ENCODE measurements around the gene FBXO27. TPM values are rescaled to one million over a fixed set of nuclear protein-coding genes. Genes with fewer than 3 reads are reported as not detected.

The FBXO27 gene
- total and polyA plus RNA-seq, 10 donors = 0.10 to 4.2 (median 1.4) TPM

- H3K27ac ChIP-seq = no peak overlapping the region
- no peak overlapping the region for H3K4me3 ChIP-seq
- peaks cover 0 to 5% (median 0%) of the 10 kb centered on the region in 8 donors for H3K9me3 ChIP-seq
- H3K36me3 ChIP-seq = no peaks in the 10 kb centered on the region
- TF ChIP-seq, protein P1, sequence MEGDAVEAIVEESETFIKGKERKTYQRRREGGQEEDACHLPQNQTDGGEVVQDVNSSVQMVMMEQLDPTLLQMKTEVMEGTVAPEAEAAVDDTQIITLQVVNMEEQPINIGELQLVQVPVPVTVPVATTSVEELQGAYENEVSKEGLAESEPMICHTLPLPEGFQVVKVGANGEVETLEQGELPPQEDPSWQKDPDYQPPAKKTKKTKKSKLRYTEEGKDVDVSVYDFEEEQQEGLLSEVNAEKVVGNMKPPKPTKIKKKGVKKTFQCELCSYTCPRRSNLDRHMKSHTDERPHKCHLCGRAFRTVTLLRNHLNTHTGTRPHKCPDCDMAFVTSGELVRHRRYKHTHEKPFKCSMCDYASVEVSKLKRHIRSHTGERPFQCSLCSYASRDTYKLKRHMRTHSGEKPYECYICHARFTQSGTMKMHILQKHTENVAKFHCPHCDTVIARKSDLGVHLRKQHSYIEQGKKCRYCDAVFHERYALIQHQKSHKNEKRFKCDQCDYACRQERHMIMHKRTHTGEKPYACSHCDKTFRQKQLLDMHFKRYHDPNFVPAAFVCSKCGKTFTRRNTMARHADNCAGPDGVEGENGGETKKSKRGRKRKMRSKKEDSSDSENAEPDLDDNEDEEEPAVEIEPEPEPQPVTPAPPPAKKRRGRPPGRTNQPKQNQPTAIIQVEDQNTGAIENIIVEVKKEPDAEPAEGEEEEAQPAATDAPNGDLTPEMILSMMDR (IDR thresholded peaks at IDR 0.05 in 8 of 11, conservative IDR thresholded peaks at IDR 0.05 in 3 of 11) = no peak
- TF ChIP-seq POLR2A (IDR thresholded peaks at IDR 0.05) (no peak), POLR2AphosphoS5 (IDR thresholded peaks at IDR 0.05) (no peak)
- peaks cover 0 to 16% (median 0%) of the 10 kb centered on the region in 7 donors for H3K27me3 ChIP-seq (replicated peaks in 1 of 7)
- no peaks in the 10 kb centered on the region for H3K4me1 ChIP-seq
- DNase-seq = no peak
- intact Hi-C loops (cut with DNase I; ENCODE audit: low total_unique reads) = no loop called here
These were observed 27.0 kb upstream of the FBXO27 start for GRCh38 chr19:39059302-39059701.

GRCh38 chr19:39057615-39058014 lies 25.3 kb upstream of the FBXO27 start:
- 50 to 70% (median 61%) methylated on average over 3 of the region's 3 CpGs for WGBS, 5 donors
- no peak for TF ChIP-seq POLR2A (IDR thresholded peaks at IDR 0.05)
- TF ChIP-seq, protein P1 (IDR thresholded peaks at IDR 0.05 in 8 of 11, conservative IDR thresholded peaks at IDR 0.05 in 3 of 11) = no peak
- TF ChIP-seq POLR2AphosphoS5 (IDR thresholded peaks at IDR 0.05) = no peak

GRCh38 chr19:39054091-39054470 lies 21.7 kb upstream of the FBXO27 start:
- DNase-seq = no peak
- TF ChIP-seq, protein P1 (IDR thresholded peaks at IDR 0.05 in 8 of 11, conservative IDR thresholded peaks at IDR 0.05 in 3 of 11) = no peak
- no peak for TF ChIP-seq POLR2AphosphoS5 (IDR thresholded peaks at IDR 0.05)
- no peak for TF ChIP-seq POLR2A (IDR thresholded peaks at IDR 0.05)
- intact Hi-C loops (cut with DNase I; ENCODE audit: low total_unique reads) = no loop called here
- peaks cover 0 to 9% (median 0%) of the 10 kb centered on the region in 7 donors for H3K27me3 ChIP-seq (replicated peaks in 1 of 7)
- no peaks in the 10 kb centered on the region for H3K36me3 ChIP-seq
- no peaks in the 10 kb centered on the region for H3K4me1 ChIP-seq
- 87 to 95% (median 91%) methylated on average over 2 of the region's 2 CpGs for WGBS, 5 donors
- no peak overlapping the region for H3K4me3 ChIP-seq
- no peak overlapping the region for H3K27ac ChIP-seq
- peaks cover 0 to 6% (median 0%) of the 10 kb centered on the region in 8 donors for H3K9me3 ChIP-seq

More at GRCh38 chr19:39057615-39058014, 25.3 kb upstream of the FBXO27 start:
- peaks cover 0 to 6% (median 0%) of the 10 kb centered on the region in 8 donors for H3K9me3 ChIP-seq
- no peak overlapping the region for H3K27ac ChIP-seq
- intact Hi-C loops (cut with DNase I; ENCODE audit: low total_unique reads) = no loop called here
- no peak for DNase-seq
- H3K4me3 ChIP-seq = no peak overlapping the region
- H3K4me1 ChIP-seq = no peaks in the 10 kb centered on the region
- peaks cover 0 to 9% (median 0%) of the 10 kb centered on the region in 7 donors for H3K27me3 ChIP-seq (replicated peaks in 1 of 7)
- no peaks in the 10 kb centered on the region for H3K36me3 ChIP-seq

DNA sequence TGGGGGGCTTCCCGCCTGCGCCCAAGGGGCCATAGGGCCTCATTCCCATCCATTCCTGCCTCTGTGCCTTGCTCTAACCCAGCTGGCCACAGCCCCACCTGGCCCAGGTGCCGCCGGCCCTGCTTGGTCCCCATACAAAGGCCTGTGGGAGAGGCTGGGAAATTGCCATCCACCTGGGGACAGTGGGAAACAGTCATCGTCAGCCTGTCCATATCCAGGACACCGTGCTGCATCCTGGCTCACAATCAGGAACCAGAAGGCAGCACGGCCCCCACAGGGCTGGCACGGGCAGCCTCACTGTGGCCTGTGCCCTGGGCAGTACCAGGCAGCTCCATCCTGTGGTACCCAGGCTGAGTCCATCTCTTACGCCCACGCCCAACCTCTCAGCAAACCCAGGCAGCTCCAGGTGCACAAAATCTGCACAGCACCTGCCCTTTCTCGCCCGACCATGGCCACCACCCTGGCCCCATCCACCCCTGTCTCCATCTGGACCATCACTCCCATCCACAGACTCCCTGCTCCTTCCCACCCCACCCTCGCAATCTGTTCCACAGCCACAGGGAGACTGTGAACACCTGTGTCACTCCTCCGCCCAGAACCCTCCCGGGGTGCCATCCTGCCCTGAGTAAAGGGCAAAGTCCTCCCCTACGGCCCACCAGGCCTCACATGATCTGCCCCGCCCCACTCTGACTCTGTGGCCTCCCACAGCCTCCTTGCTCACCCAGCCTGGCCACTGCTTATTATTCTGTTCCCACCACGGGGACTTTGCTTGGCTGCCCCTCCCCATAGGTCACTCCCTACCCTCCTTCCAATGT lies 21.1 kb upstream of the FBXO27 start:
- intact Hi-C loops (cut with DNase I; ENCODE audit: low total_unique reads) = no loop called here
- no peak overlapping the region for H3K4me3 ChIP-seq
- H3K4me1 ChIP-seq = no peaks in the 10 kb centered on the region
- 86 to 92% (median 87%) methylated on average over 14 to 18 of the region's 18 CpGs for WGBS, 5 donors
- no peak for DNase-seq
- peaks cover 0 to 9% (median 0%) of the 10 kb centered on the region in 7 donors for H3K27me3 ChIP-seq (replicated peaks in 1 of 7)
- H3K9me3 ChIP-seq = peaks cover 0 to 6% (median 0%) of the 10 kb centered on the region in 8 donors
- no peak for TF ChIP-seq POLR2A (IDR thresholded peaks at IDR 0.05)
- no peak for TF ChIP-seq POLR2AphosphoS5 (IDR thresholded peaks at IDR 0.05)
- TF ChIP-seq, protein P1 (IDR thresholded peaks at IDR 0.05 in 8 of 11, conservative IDR thresholded peaks at IDR 0.05 in 3 of 11) = no peak
- H3K36me3 ChIP-seq = no peaks in the 10 kb centered on the region
- no peak overlapping the region for H3K27ac ChIP-seq
